IMR-90 (cell line): ENCODE data around the gene GXYLT2. TPM values are rescaled to one million over a fixed set of nuclear protein-coding genes. Genes with fewer than 3 reads are reported as not detected.
A peak's percentile ranks its signal among the peaks of the same experiment; 100 is the strongest.

Source experiments
- ATAC-seq: fragments of 200-7000 bp; cut with Tn5 transposase; 2 replicates; pipeline ENCODE4 v1.9.1; 2020; ENCODE audit warnings: low read depth, mild to moderate bottlenecking, moderate library complexity
- BruUV-seq: library from RNA; stranded (reverse); fragments of 400-500 nt; replicated peaks from 2 replicates; lab custom pipeline; 2021; lab: Mats Ljungman, UMichigan
- CTCF ChIA-PET: fragments of 300-600 bp; formaldehyde crosslinking; extraction: SDS; loops from one replicate; lab custom pipeline; 2021; ENCODE audit warnings: antibody characterized with exemption; lab: Yijun Ruan, JAX
- POLR2A ChIA-PET: fragments of 300-600 bp; sonication (Branson Sonifier 250); formaldehyde crosslinking; loops from one replicate; lab custom pipeline; 2022; ENCODE audit warnings: antibody characterized with exemption; ENCODE audit not compliant: unreplicated experiment; lab: Charles Lee
- DNase-seq: peaks from one replicate; pipeline ENCODE4 v3.0.0; 2013
- H2AFZ ChIP-seq: replicated peaks from 2 replicates; pipeline ENCODE3; 2013; ENCODE audit warnings: low read length, mild to moderate bottlenecking; ENCODE audit not compliant: poor library complexity
- H2AK5ac ChIP-seq: 2 replicates; pipeline ENCODE4 v1.6.1; 2013; ENCODE audit warnings: low read depth, low read length, inconsistent platforms
- H2AK9ac ChIP-seq: replicated peaks from 2 replicates; pipeline ENCODE3; 2013; ENCODE audit warnings: mild to moderate bottlenecking, low read depth, low read length, moderate library complexity; ENCODE audit not compliant: poor library complexity
- H2BK120ac ChIP-seq: 2 replicates; pipeline ENCODE4 v1.6.1; 2013; ENCODE audit warnings: low read depth, low read length, inconsistent platforms
- H2BK15ac ChIP-seq: 3 replicates; pipeline ENCODE4 v1.6.1; 2013; ENCODE audit warnings: low read depth, low read length, inconsistent platforms
- H2BK20ac ChIP-seq: 2 replicates; pipeline ENCODE4 v1.6.1; 2013; ENCODE audit warnings: low read depth, mild to moderate bottlenecking, inconsistent platforms, low read length, moderate library complexity
- H2BK5ac ChIP-seq: 2 replicates; pipeline ENCODE4 v1.6.1; 2013; ENCODE audit warnings: mild to moderate bottlenecking, low read depth, low read length, inconsistent platforms; ENCODE audit not compliant: poor library complexity, severe bottlenecking
- H3K14ac ChIP-seq: replicated peaks from 2 replicates; pipeline ENCODE4 v1.6.1; 2013; ENCODE audit warnings: low read depth, low read length, inconsistent platforms
- H3K18ac ChIP-seq: 2 replicates; pipeline ENCODE4 v1.6.1; 2013; ENCODE audit warnings: low read depth, low read length, control low read depth
- H3K23ac ChIP-seq: 2 replicates; pipeline ENCODE4 v1.6.1; 2013; ENCODE audit warnings: low read depth, low read length, inconsistent platforms
- H3K27ac ChIP-seq: 2 replicates; pipeline ENCODE4 v1.5.1; 2013; ENCODE audit warnings: mild to moderate bottlenecking, control low read depth, low read length; ENCODE audit not compliant: insufficient read depth
- H3K27me3 ChIP-seq: 2 replicates; pipeline ENCODE4 v1.6.1; 2013; ENCODE audit warnings: low read length; ENCODE audit not compliant: control insufficient read depth, insufficient read depth
- H3K36me3 ChIP-seq: 2 replicates; pipeline ENCODE4 v1.6.1; 2013; ENCODE audit warnings: low read length, mixed read lengths; ENCODE audit not compliant: control insufficient read depth, insufficient read depth
- H3K4ac ChIP-seq: 2 replicates; pipeline ENCODE4 v1.6.1; 2013; ENCODE audit warnings: low read depth, low read length, inconsistent platforms
- H3K4me1 ChIP-seq: 2 replicates; pipeline ENCODE4 v1.6.1; 2013; ENCODE audit warnings: low read length, mixed read lengths; ENCODE audit not compliant: control insufficient read depth, insufficient read depth
- H3K4me2 ChIP-seq: 2 replicates; pipeline ENCODE4 v1.6.1; 2013; ENCODE audit warnings: low read depth, mild to moderate bottlenecking, control low read depth, low read length, moderate library complexity
- H3K4me3 ChIP-seq: 2 replicates; pipeline ENCODE4 v1.5.1; 2013; ENCODE audit warnings: low read depth, mild to moderate bottlenecking, control low read depth, low read length, moderate library complexity; ENCODE audit not compliant: insufficient read depth
- H3K56ac ChIP-seq: 2 replicates; pipeline ENCODE4 v1.6.1; 2013; ENCODE audit warnings: low read length, inconsistent platforms; ENCODE audit not compliant: insufficient read depth; ENCODE audit errors: extremely low read depth
- H3K79me1 ChIP-seq, 2 experiments: 2 replicates each; pipeline ENCODE4 v1.6.1; 2013; ENCODE audit warnings: low read length in 2 of 2, inconsistent platforms in 1 of 2, low read depth in 1 of 2
- H3K9ac ChIP-seq: 2 replicates; pipeline ENCODE4 v1.6.1; 2013; ENCODE audit warnings: low read depth, low read length, control low read depth
- H3K9me1 ChIP-seq: 2 replicates; pipeline ENCODE4 v1.6.1; 2013; ENCODE audit warnings: low read length, inconsistent platforms; ENCODE audit not compliant: insufficient read depth
- H3K9me3 ChIP-seq: 2 replicates; pipeline ENCODE4 v1.6.1; 2013; ENCODE audit warnings: low read length; ENCODE audit not compliant: control insufficient read depth, insufficient read depth
- H4K20me1 ChIP-seq: 2 replicates; pipeline ENCODE4 v1.6.1; 2013; ENCODE audit warnings: low read length, inconsistent platforms; ENCODE audit not compliant: insufficient read depth
- H4K5ac ChIP-seq: 2 replicates; pipeline ENCODE4 v1.6.1; 2013; ENCODE audit warnings: mild to moderate bottlenecking, low read depth, low read length, control low read depth
- H4K8ac ChIP-seq, 2 experiments: 2 replicates each; pipeline ENCODE4 v1.6.1; 2013; ENCODE audit warnings: low read depth in 2 of 2, low read length in 2 of 2, control low read depth in 1 of 2, inconsistent platforms in 1 of 2
- H4K91ac ChIP-seq: 2 replicates; pipeline ENCODE4 v1.6.1; 2013; ENCODE audit warnings: low read depth, low read length, inconsistent platforms; ENCODE audit not compliant: insufficient read depth
- BHLHE40 ChIP-seq: fragments of 150-350 bp; IDR thresholded peaks from 2 replicates; pipeline ENCODE4 v1.6.1; 2016; ENCODE audit warnings: mild to moderate bottlenecking, low read depth, low read length
- CEBPB ChIP-seq: IDR thresholded peaks from 2 replicates; pipeline ENCODE4 v1.6.1; 2012; ENCODE audit warnings: low read depth, low read length, improper control_type of control experiment
- CHD1 ChIP-seq: IDR thresholded peaks from 2 replicates; pipeline ENCODE4 v1.6.1; 2012; ENCODE audit warnings: low read depth, low read length, improper control_type of control experiment
- ELK1 ChIP-seq: fragments of 150-350 bp; IDR thresholded peaks from 2 replicates; pipeline ENCODE4 v1.6.1; 2016; ENCODE audit warnings: low read depth, mild to moderate bottlenecking, low read length, moderate library complexity, borderline replicate concordance
- FOS ChIP-seq: fragments of 150-350 bp; IDR thresholded peaks from 2 replicates; pipeline ENCODE4 v1.6.1; 2016; ENCODE audit warnings: low read depth, low read length
- MAFK ChIP-seq: IDR thresholded peaks from 2 replicates; pipeline ENCODE4 v1.6.1; 2012; ENCODE audit warnings: low read depth, low read length, improper control_type of control experiment
- MAZ ChIP-seq: IDR thresholded peaks from 2 replicates; pipeline ENCODE4 v1.6.1; 2012; ENCODE audit warnings: low read depth, mild to moderate bottlenecking, low read length, improper control_type of control experiment, moderate library complexity, borderline replicate concordance
- MXI1 ChIP-seq: IDR thresholded peaks from 2 replicates; pipeline ENCODE4 v1.6.1; 2012; ENCODE audit warnings: low read depth, mild to moderate bottlenecking, low read length, moderate library complexity, borderline replicate concordance
- POLR2A ChIP-seq: IDR thresholded peaks from 2 replicates; pipeline ENCODE4 v1.6.1; 2012; ENCODE audit warnings: mild to moderate bottlenecking, low read depth, low read length
- RAD21 ChIP-seq: IDR thresholded peaks from 2 replicates; pipeline ENCODE4 v1.6.1; 2012; ENCODE audit warnings: low read length, improper control_type of control experiment
- RCOR1 ChIP-seq: IDR thresholded peaks from 2 replicates; pipeline ENCODE4 v1.6.1; 2012; ENCODE audit warnings: mild to moderate bottlenecking, low read length, improper control_type of control experiment; ENCODE audit not compliant: insufficient replicate concordance
- SMC3 ChIP-seq: fragments of 150-350 bp; IDR thresholded peaks from 2 replicates; pipeline ENCODE4 v1.6.1; 2016; ENCODE audit warnings: low read depth, mild to moderate bottlenecking, antibody characterized with exemption, low read length, moderate library complexity
- USF2 ChIP-seq: fragments of 150-350 bp; IDR thresholded peaks from 2 replicates; pipeline ENCODE4 v1.6.1; 2017; ENCODE audit warnings: mild to moderate bottlenecking, antibody characterized with exemption, low read length, low read depth
- WGBS, 2 experiments: methylation state at CpG; one replicate each; pipeline versions ENCODE4 v1.1.5 to v1.1.7; 2013; ENCODE audit warnings: missing lambda C conversion rate in 2 of 2; ENCODE audit not compliant: insufficient read length in 1 of 2; ENCODE audit errors: extremely low coverage in 2 of 2; 5-methylcytosine and 5-hydroxymethylcytosine counted together
- dilution Hi-C: fragments of 300-500 bp; cut with HindIII; formaldehyde crosslinking; loops from one replicate; pipeline ENCODE4 v1.14.3; 2018; ENCODE audit warnings: low sequenced_read_pairs; ENCODE audit not compliant: unreplicated experiment
- in situ Hi-C: fragments of 300-500 bp; cut with MboI; formaldehyde crosslinking; loops from 3 replicates; pipeline ENCODE4 v1.14.3; 2019; ENCODE audit warnings: low sequenced_read_pairs, inconsistent platforms, mixed read lengths
- intact Hi-C: fragments of 100-400 bp; cut with micrococcal nuclease; formaldehyde crosslinking; loops from 2 replicates; pipeline ENCODE4 v1.10.0; 2022
- polyA plus RNA-seq, 3 experiments: library from polyadenylated mRNA; depleted of rRNA; stranded (reverse); fragments of >200 nt; gene quantifications; 2 replicates each; pipeline ENCODE4 v1.2.3, GENCODE V29; 2012; ENCODE audit warnings: low replicate concordance in 1 of 3
- total RNA-seq: library from RNA; depleted of rRNA; stranded (reverse); fragments of >200 nt; gene quantifications from 2 replicates; pipeline ENCODE4 v1.2.3, GENCODE V29; 2012

The GXYLT2 gene
- total and polyA plus RNA-seq, 2 of the 4 experiments (the other 2 are of a cell fraction), result 5.7 to 11.1 TPM

GRCh38 chr3:72996473-72997333 lies 108.9 kb downstream of the GXYLT2 start, which contains the start of gene PPP4R2:
TSS of gene PPP4R2 (plus strand) at chr3:72996811. CDS start at chr3:72997038, 227 bp downstream.
- ATAC-seq (peak; percentile 91), DNase-seq (peak; percentile 88)
- BruUV-seq, result no TSS peak
- H3K9ac ChIP-seq, result peak within 1 kb of the TSS; percentile 98
- peak within 1 kb of the TSS; percentile 97 for H2AK9ac ChIP-seq
- no peaks in the 10 kb centered on the region for H3K9me3 ChIP-seq
- H3K4me3 ChIP-seq, result peak within 1 kb of the TSS; percentile 79
- peak within 1 kb of the TSS; percentile 87 for H2BK120ac ChIP-seq
- H3K27ac ChIP-seq, result peak within 1 kb of the TSS; percentile 97
- peak within 1 kb of the TSS; percentile 93 for H3K4me2 ChIP-seq
- ChIA-PET POLR2A (interaction anchor here (0.6 kb wide), 1 partner anchor 94 kb away, joined by 3 read pairs; no protein-coding TSS in a partner anchor), CTCF (interaction anchor here (0.6 kb wide), 1 partner anchor 24 kb away, joined by 3 read pairs; no protein-coding TSS in a partner anchor)
- H4K5ac ChIP-seq, result peak within 1 kb of the TSS; percentile 99
- peak within 1 kb of the TSS; percentile 38; the same call in 1 of the 2 replicates for H2BK20ac ChIP-seq
- peak within 1 kb of the TSS; percentile 89 for H3K56ac ChIP-seq
- H3K14ac ChIP-seq, result peak within 1 kb of the TSS; percentile 97
- no peaks in the 10 kb centered on the region for H3K27me3 ChIP-seq
- peaks cover 3% of the 10 kb centered on the region for H3K9me1 ChIP-seq
- peak within 1 kb of the TSS; percentile 97 for H2BK5ac ChIP-seq
- dilution Hi-C loops, result no loop called here
- peaks cover 3 to 11% of the 10 kb centered on the region in 2 experiments; a peak in 2 of 4 replicates for H3K79me1 ChIP-seq
- intact Hi-C loops, result loop anchor here (1.0 to 5.0 kb wide), 5 partner anchors 41 to 109 kb away; partner anchors contain the start of gene GXYLT2
- peak within 1 kb of the TSS; percentile 98 for H2AFZ ChIP-seq
- peaks cover 8% of the 10 kb centered on the region for H3K36me3 ChIP-seq
- in situ Hi-C loops, result no loop called here
- H3K4ac ChIP-seq, result peak within 1 kb of the TSS; percentile 98
- H4K20me1 ChIP-seq, result peaks cover 43% of the 10 kb centered on the region
- H2BK15ac ChIP-seq, result peak within 1 kb of the TSS; percentile 33; the same call in 1 of the 3 replicates
- H3K4me1 ChIP-seq, result peaks cover 8% of the 10 kb centered on the region
- peak within 1 kb of the TSS; percentile 96 for H4K91ac ChIP-seq
- peak within 1 kb of the TSS; percentile 88 for H3K18ac ChIP-seq
- H2AK5ac ChIP-seq, result peak within 1 kb of the TSS; percentile 91
- WGBS, 2 experiments, result 3% methylated on average over 5 of the region's 75 CpGs; no CpG with 5 or more reads in 1 of the 2 experiments
- H3K23ac ChIP-seq, result peak within 1 kb of the TSS; percentile 96
- peak within 1 kb of the TSS; percentile 98 to 100 for H4K8ac ChIP-seq
- TF ChIP-seq SMC3 (no peak), MAFK (no peak), RCOR1 (no peak), FOS (no peak), USF2 (peak; percentile 14; the same call in 1 of the 2 replicates), CEBPB (no peak), MAZ (peak; percentile 51), CHD1 (no peak), BHLHE40 (peak; percentile 45), RAD21 (no peak), ELK1 (no peak), MXI1 (peak; percentile 45; the same call in 1 of the 2 replicates), POLR2A (peak; percentile 84)
